Fibroblast of lung (primary cell): Measurements from ENCODE around the gene PLXNA2. TPM values are rescaled to one million over a fixed set of nuclear protein-coding genes. Genes with fewer than 3 reads are reported as not detected.

Source experiments
- DNase-seq, 2 donors: peaks; one replicate each; pipeline versions ENCODE4 v3.0.0 to v3.0.0-alpha.2; 2010; ENCODE audit warnings: low read depth in 2 of 2
- H2AFZ ChIP-seq: 2 replicates; pipeline ENCODE4 v1.5.1; 2012; ENCODE audit warnings: low read length, control low read depth, inconsistent platforms
- H3K27ac ChIP-seq: 2 replicates; pipeline ENCODE4 v1.5.1; 2011; ENCODE audit warnings: low read length, control low read depth; ENCODE audit not compliant: insufficient read depth
- H3K27me3 ChIP-seq: 2 replicates; pipeline ENCODE4 v1.5.1; 2011; ENCODE audit warnings: mild to moderate bottlenecking, low read length; ENCODE audit not compliant: control insufficient read depth, insufficient read depth
- H3K36me3 ChIP-seq: 2 replicates; pipeline ENCODE4 v1.5.1; 2011; ENCODE audit warnings: low read length; ENCODE audit not compliant: control insufficient read depth, insufficient read depth
- H3K4me1 ChIP-seq: 2 replicates; pipeline ENCODE4 v1.5.1; 2011; ENCODE audit warnings: low read length; ENCODE audit not compliant: control insufficient read depth, insufficient read depth; ENCODE audit errors: extremely low read depth
- H3K4me2 ChIP-seq: 2 replicates; pipeline ENCODE4 v1.5.1; 2011; ENCODE audit warnings: low read length, control low read depth; ENCODE audit not compliant: insufficient read depth; ENCODE audit errors: extremely low read depth
- H3K4me3 ChIP-seq, 4 experiments: fragments of 200-600 bp in 1 of 4; sonication (generic) in 1 of 4; replicated peaks in 1 of 4; 2 replicates each; pipeline ENCODE4 v1.5.1; 2011 to 2016; ENCODE audit warnings: low read length in 4 of 4, low read depth in 3 of 4, mild to moderate bottlenecking in 3 of 4, control low read depth in 2 of 4, inconsistent platforms in 1 of 4, mixed read lengths in 1 of 4; ENCODE audit not compliant: insufficient read depth in 1 of 4; ENCODE audit errors: control extremely low read depth in 1 of 4
- H3K79me2 ChIP-seq: 2 replicates; pipeline ENCODE4 v1.5.1; 2012; ENCODE audit warnings: mild to moderate bottlenecking, low read length, inconsistent platforms; ENCODE audit not compliant: control insufficient read depth, insufficient read depth
- H3K9ac ChIP-seq: 2 replicates; pipeline ENCODE4 v1.5.1; 2011; ENCODE audit warnings: mild to moderate bottlenecking, low read length, control low read depth; ENCODE audit not compliant: insufficient read depth
- H3K9me3 ChIP-seq: 2 replicates; pipeline ENCODE4 v1.5.1; 2012; ENCODE audit warnings: low read depth, low read length; ENCODE audit not compliant: control insufficient read depth, insufficient read depth
- H4K20me1 ChIP-seq: 2 replicates; pipeline ENCODE4 v1.5.1; 2011; ENCODE audit warnings: low read length; ENCODE audit not compliant: control insufficient read depth, insufficient read depth; ENCODE audit errors: extremely low read depth
- EZH2 ChIP-seq: IDR thresholded peaks from 2 replicates; pipeline ENCODE4 v1.5.1; 2012; ENCODE audit warnings: low read length, control low read depth, mild to moderate bottlenecking; ENCODE audit errors: missing control alignments
- polyA plus RNA-seq, 2 donors: library from polyadenylated mRNA; depleted of rRNA in 1 of 2; stranded (reverse) in 1 of 2; unstranded in 1 of 2; fragments of >200 nt; gene quantifications; 2 replicates each; pipeline ENCODE4 v1.2.1, GENCODE V29; 2011 to 2012; ENCODE audit warnings: missing spikeins in 1 of 2
- total RNA-seq: library from RNA; depleted of rRNA; stranded (reverse); fragments of >200 nt; gene quantifications from 2 replicates; pipeline ENCODE4 v1.2.1, GENCODE V29; 2014
- TF ChIP-seq, protein P1 (sequence below), 2 donors: IDR thresholded peaks in 1 of 2; conservative IDR thresholded peaks in 1 of 2; 1 replicate in 1 of 2; 2 replicates in 1 of 2; pipeline ENCODE4 v1.5.1; 2011 to 2012; ENCODE audit warnings: low read length in 2 of 2, control low read depth in 1 of 2, inconsistent platforms in 1 of 2, low read depth in 1 of 2, mild to moderate bottlenecking in 1 of 2

PLXNA2 gene
- total and polyA plus RNA-seq, 2 donors (not counting 1 experiment from before 2014, with no cell fraction given) = 0.43 to 2.0 TPM

- Histone ChIP-seq H3K9me3 (no peaks in the 10 kb centered on the region), H3K4me3 (no peak overlapping the region), H3K27ac (no peak overlapping the region), H3K79me2 (no peaks in the 10 kb centered on the region), H3K36me3 (no peaks in the 10 kb centered on the region), H2AFZ (no peak overlapping the region), H3K4me1 (peaks cover 3% of the 10 kb centered on the region), H3K27me3 (no peaks in the 10 kb centered on the region), H4K20me1 (no peaks in the 10 kb centered on the region), H3K4me2 (no peak overlapping the region), H3K9ac (no peak overlapping the region)
- no peak for TF ChIP-seq EZH2
- TF ChIP-seq, protein P1, sequence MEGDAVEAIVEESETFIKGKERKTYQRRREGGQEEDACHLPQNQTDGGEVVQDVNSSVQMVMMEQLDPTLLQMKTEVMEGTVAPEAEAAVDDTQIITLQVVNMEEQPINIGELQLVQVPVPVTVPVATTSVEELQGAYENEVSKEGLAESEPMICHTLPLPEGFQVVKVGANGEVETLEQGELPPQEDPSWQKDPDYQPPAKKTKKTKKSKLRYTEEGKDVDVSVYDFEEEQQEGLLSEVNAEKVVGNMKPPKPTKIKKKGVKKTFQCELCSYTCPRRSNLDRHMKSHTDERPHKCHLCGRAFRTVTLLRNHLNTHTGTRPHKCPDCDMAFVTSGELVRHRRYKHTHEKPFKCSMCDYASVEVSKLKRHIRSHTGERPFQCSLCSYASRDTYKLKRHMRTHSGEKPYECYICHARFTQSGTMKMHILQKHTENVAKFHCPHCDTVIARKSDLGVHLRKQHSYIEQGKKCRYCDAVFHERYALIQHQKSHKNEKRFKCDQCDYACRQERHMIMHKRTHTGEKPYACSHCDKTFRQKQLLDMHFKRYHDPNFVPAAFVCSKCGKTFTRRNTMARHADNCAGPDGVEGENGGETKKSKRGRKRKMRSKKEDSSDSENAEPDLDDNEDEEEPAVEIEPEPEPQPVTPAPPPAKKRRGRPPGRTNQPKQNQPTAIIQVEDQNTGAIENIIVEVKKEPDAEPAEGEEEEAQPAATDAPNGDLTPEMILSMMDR (conservative IDR thresholded peaks at IDR 0.05 in 1 of 2, IDR thresholded peaks at IDR 0.05 in 1 of 2; ENCODE audit: low read depth in 1 of 2, low read length in 2 of 2) = no peak
- peak in 1 of 2 donors; percentile 43 for DNase-seq
Measured at GRCh38 chr1:208189716-208190115, 54.5 kb downstream of the PLXNA2 start.

GRCh38 chr1:208189183-208189582 is 55.0 kb downstream of the PLXNA2 start:
- no peak overlapping the region for H2AFZ ChIP-seq
- H3K9me3 ChIP-seq = no peaks in the 10 kb centered on the region
- H3K9ac ChIP-seq = no peak overlapping the region
- DNase-seq = no peak
- H3K4me3 ChIP-seq = no peak overlapping the region
- H3K36me3 ChIP-seq = no peaks in the 10 kb centered on the region
- H3K79me2 ChIP-seq = no peaks in the 10 kb centered on the region
- no peaks in the 10 kb centered on the region for H3K27me3 ChIP-seq
- no peaks in the 10 kb centered on the region for H4K20me1 ChIP-seq
- H3K4me1 ChIP-seq = peaks cover 7% of the 10 kb centered on the region
- TF ChIP-seq EZH2 = no peak
- TF ChIP-seq, protein P1 (conservative IDR thresholded peaks at IDR 0.05 in 1 of 2, IDR thresholded peaks at IDR 0.05 in 1 of 2; ENCODE audit: low read depth in 1 of 2, low read length in 2 of 2) = no peak
- no peak overlapping the region for H3K27ac ChIP-seq
- H3K4me2 ChIP-seq = no peak overlapping the region

DNA sequence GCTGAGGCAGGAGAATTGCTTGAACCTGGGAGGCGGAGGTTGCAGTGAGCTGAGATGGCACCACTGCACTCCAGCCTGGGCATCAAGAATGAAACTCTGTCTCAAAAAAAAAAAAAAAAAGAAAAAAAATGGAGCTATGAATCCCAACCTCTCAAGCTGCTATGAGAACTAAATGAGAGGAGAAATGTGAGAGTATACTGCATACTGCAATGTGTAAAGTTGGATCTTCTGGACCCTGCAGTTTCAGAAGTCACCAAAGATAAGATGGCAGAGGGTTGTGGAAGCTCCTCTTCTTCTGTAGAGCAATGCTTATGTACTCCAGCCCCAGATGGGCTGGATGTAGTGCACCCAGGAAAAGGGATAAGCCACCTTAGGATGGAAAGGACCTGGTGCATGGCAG is 55.6 kb downstream of the PLXNA2 start:
- no peaks in the 10 kb centered on the region for H3K9me3 ChIP-seq
- DNase-seq = no peak
- H3K79me2 ChIP-seq = no peaks in the 10 kb centered on the region
- H3K4me3 ChIP-seq = no peak overlapping the region
- TF ChIP-seq, protein P1 (conservative IDR thresholded peaks at IDR 0.05 in 1 of 2, IDR thresholded peaks at IDR 0.05 in 1 of 2; ENCODE audit: low read depth in 1 of 2, low read length in 2 of 2) = no peak
- TF ChIP-seq EZH2 = no peak
- H4K20me1 ChIP-seq = no peaks in the 10 kb centered on the region
- H3K4me1 ChIP-seq = peaks cover 9% of the 10 kb centered on the region
- H3K27ac ChIP-seq = no peak overlapping the region
- no peak overlapping the region for H3K9ac ChIP-seq
- no peaks in the 10 kb centered on the region for H3K27me3 ChIP-seq
- no peak overlapping the region for H2AFZ ChIP-seq
- no peaks in the 10 kb centered on the region for H3K36me3 ChIP-seq
- H3K4me2 ChIP-seq = no peak overlapping the region
